ENCODE data around the gene ABCC2.

GRCh38 chr10:99855479-99856071, 73.1 kb downstream of the ABCC2 start:
- TF ChIP-seq STAG1 (CRISPR knock-in tag; IDR thresholded peaks at IDR 0.05; ENCODE audit: borderline replicate concordance) (no peak), FOXM1 (IDR thresholded peaks at IDR 0.05; ENCODE audit: low read depth) (no peak), FOXM1 (CRISPR knock-in tag; IDR thresholded peaks at IDR 0.05; ENCODE audit: low read depth) (no peak), CTCF (IDR thresholded peaks at IDR 0.05 in 2 of 3, conservative IDR thresholded peaks at IDR 0.05 in 1 of 3; ENCODE audit: insufficient read depth in 2 of 3, low read depth in 1 of 3, low read length in 3 of 3) (no peak)
